H9 (cell line): ENCODE data around the gene PLEK2. TPM values are rescaled to one million over a fixed set of nuclear protein-coding genes. Genes with fewer than 3 reads are reported as not detected.
A peak's percentile ranks its signal among the peaks of the same experiment; 100 is the strongest.

Experiments
- DNase-seq: peaks from one replicate; pipeline ENCODE4 v3.0.0-alpha.2; 2017
- H2AFZ ChIP-seq: one replicate; pipeline ENCODE4 v1.6.1; 2013; ENCODE audit warnings: mild to moderate bottlenecking, low read length, control low read depth, moderate library complexity
- H2AK5ac ChIP-seq: 2 replicates; pipeline ENCODE4 v1.6.1; 2013; ENCODE audit warnings: low read length, control low read depth, mixed read lengths; ENCODE audit not compliant: insufficient read length
- H2BK120ac ChIP-seq: one replicate; pipeline ENCODE4 v1.6.1; 2013; ENCODE audit warnings: low read depth, mild to moderate bottlenecking, low read length, control low read depth, inconsistent platforms; ENCODE audit not compliant: poor library complexity, severe bottlenecking
- H2BK12ac ChIP-seq: 2 replicates; pipeline ENCODE4 v1.6.1; 2013; ENCODE audit warnings: low read length, control low read depth, mixed read lengths, low read depth; ENCODE audit not compliant: insufficient read length
- H2BK15ac ChIP-seq: 2 replicates; pipeline ENCODE4 v1.6.1; 2013; ENCODE audit warnings: low read depth, low read length, control low read depth
- H2BK20ac ChIP-seq: one replicate; pipeline ENCODE4 v1.6.1; 2013; ENCODE audit warnings: low read depth, mild to moderate bottlenecking, low read length, control low read depth, inconsistent platforms; ENCODE audit not compliant: poor library complexity, severe bottlenecking
- H2BK5ac ChIP-seq: 2 replicates; pipeline ENCODE4 v1.6.1; 2013; ENCODE audit warnings: low read length, control low read depth, mixed read lengths; ENCODE audit not compliant: insufficient read length
- H3K14ac ChIP-seq: 2 replicates; pipeline ENCODE4 v1.6.1; 2013; ENCODE audit warnings: low read length, control low read depth; ENCODE audit not compliant: insufficient read depth
- H3K18ac ChIP-seq: 2 replicates; pipeline ENCODE4 v1.6.1; 2013; ENCODE audit warnings: low read depth, mild to moderate bottlenecking, mixed read lengths, low read length, control low read depth; ENCODE audit not compliant: insufficient read length
- H3K23ac ChIP-seq: 2 replicates; pipeline ENCODE4 v1.6.1; 2013; ENCODE audit warnings: low read length, control low read depth, mixed read lengths, low read depth; ENCODE audit not compliant: insufficient read length
- H3K23me2 ChIP-seq: 2 replicates; pipeline ENCODE4 v1.6.1; 2013; ENCODE audit warnings: low read depth, mild to moderate bottlenecking, mixed read lengths, low read length, control low read depth; ENCODE audit not compliant: insufficient read length, poor library complexity, severe bottlenecking
- H3K27ac ChIP-seq: 2 replicates; pipeline ENCODE4 v1.5.1; 2013; ENCODE audit warnings: low read length, control low read depth, mixed read lengths, low read depth; ENCODE audit not compliant: insufficient read length
- H3K27me3 ChIP-seq: 2 replicates; pipeline ENCODE4 v1.6.1; 2013; ENCODE audit warnings: low read length, control low read depth, inconsistent platforms; ENCODE audit not compliant: insufficient read depth
- H3K4ac ChIP-seq: 2 replicates; pipeline ENCODE4 v1.6.1; 2013; ENCODE audit warnings: low read depth, mild to moderate bottlenecking, control low read depth, inconsistent platforms, low read length, moderate library complexity
- H3K4me1 ChIP-seq: 2 replicates; pipeline ENCODE4 v1.6.1; 2013; ENCODE audit warnings: low read length, control low read depth, inconsistent platforms; ENCODE audit not compliant: insufficient read depth
- H3K4me2 ChIP-seq: 2 replicates; pipeline ENCODE4 v1.6.1; 2013; ENCODE audit warnings: low read length, control low read depth, mixed read lengths; ENCODE audit not compliant: insufficient read length, insufficient read depth
- H3K56ac ChIP-seq: 2 replicates; pipeline ENCODE4 v1.6.1; 2013; ENCODE audit warnings: low read depth, mild to moderate bottlenecking, mixed read lengths, low read length, control low read depth; ENCODE audit not compliant: insufficient read length
- H3K79me1 ChIP-seq: 2 replicates; pipeline ENCODE4 v1.6.1; 2013; ENCODE audit warnings: low read depth, mild to moderate bottlenecking, moderate library complexity, low read length, control low read depth, inconsistent platforms; ENCODE audit not compliant: insufficient read depth, poor library complexity, severe bottlenecking
- H3K79me2 ChIP-seq: 2 replicates; pipeline ENCODE4 v1.6.1; 2013; ENCODE audit warnings: low read length, control low read depth, inconsistent platforms; ENCODE audit not compliant: insufficient read depth
- H3K9ac ChIP-seq: 2 replicates; pipeline ENCODE4 v1.6.1; 2013; ENCODE audit warnings: low read length, control low read depth, mixed read lengths; ENCODE audit not compliant: insufficient read length; ENCODE audit errors: extremely low read depth
- H3K9me3 ChIP-seq: one replicate; pipeline ENCODE4 v1.6.1; 2013; ENCODE audit warnings: low read depth, low read length, inconsistent platforms; ENCODE audit not compliant: control insufficient read depth
- H3T11ph ChIP-seq: one replicate; pipeline ENCODE4 v1.6.1; 2013; ENCODE audit warnings: mild to moderate bottlenecking, low read length, control low read depth, inconsistent platforms
- H4K20me1 ChIP-seq: one replicate; pipeline ENCODE4 v1.6.1; 2013; ENCODE audit not compliant: control insufficient read depth, insufficient read length, insufficient read depth
- H4K5ac ChIP-seq: 2 replicates; pipeline ENCODE4 v1.6.1; 2013; ENCODE audit warnings: low read depth, mild to moderate bottlenecking, mixed read lengths, low read length, control low read depth; ENCODE audit not compliant: insufficient read length
- H4K8ac ChIP-seq: replicated peaks from 2 replicates; pipeline ENCODE4 v1.6.1; 2013; ENCODE audit warnings: low read length, control low read depth, mixed read lengths, low read depth; ENCODE audit not compliant: insufficient read length
- H4K91ac ChIP-seq: 2 replicates; pipeline ENCODE4 v1.6.1; 2013; ENCODE audit warnings: low read depth, mild to moderate bottlenecking, moderate library complexity, mixed read lengths, low read length, control low read depth; ENCODE audit not compliant: insufficient read length
- H3K27ac Mint-ChIP-seq, 3 experiments: 2 replicates in 2 of 3; 3 replicates in 1 of 3; pipeline ENCODE4 v1.8.0; 2020 to 2021; ENCODE audit warnings: mixed read lengths in 3 of 3, mild to moderate bottlenecking in 1 of 3, moderate library complexity in 1 of 3
- H3K27me3 Mint-ChIP-seq: 2 replicates; pipeline ENCODE4 v1.8.0; 2021; ENCODE audit warnings: low read depth, mild to moderate bottlenecking, moderate library complexity, mixed read lengths
- H3K36me3 Mint-ChIP-seq, 3 experiments: 2 replicates in 2 of 3; 3 replicates in 1 of 3; pipeline ENCODE4 v1.8.0; 2020 to 2021; ENCODE audit warnings: low read depth in 3 of 3, mixed read lengths in 3 of 3; ENCODE audit not compliant: insufficient read depth in 1 of 3
- H3K4me1 Mint-ChIP-seq, 2 experiments: 2 replicates each; pipeline ENCODE4 v1.8.0; 2020; ENCODE audit warnings: mixed read lengths in 2 of 2
- H3K4me3 Mint-ChIP-seq, 2 experiments: 2 replicates in 1 of 2; 3 replicates in 1 of 2; pipeline ENCODE4 v1.8.0; 2020 to 2021; ENCODE audit warnings: mild to moderate bottlenecking in 2 of 2, mixed read lengths in 2 of 2, moderate library complexity in 1 of 2
- H3K9me3 Mint-ChIP-seq, 2 experiments: 2 replicates in 1 of 2; 3 replicates in 1 of 2; pipeline ENCODE4 v1.8.0; 2020; ENCODE audit warnings: mild to moderate bottlenecking in 2 of 2, mixed read lengths in 2 of 2, moderate library complexity in 1 of 2
- WGBS: extraction: QIAGEN DNeasy Blood & Tissue Kit; methylation state at CpG from one replicate; pipeline ENCODE4 v1.1.7; 2013; ENCODE audit warnings: missing lambda C conversion rate, low lambda C conversion rate, mixed read lengths; ENCODE audit not compliant: insufficient read length; ENCODE audit errors: extremely low coverage; 5-methylcytosine and 5-hydroxymethylcytosine counted together
- total RNA-seq: library from RNA; stranded (reverse); gene quantifications from 2 replicates; pipeline ENCODE4 v1.2.1, GENCODE V29; 2021
- TF ChIP-seq, protein P1 (sequence below): fragments of 200-600 bp; sonication (generic); conservative IDR thresholded peaks from 3 replicates; pipeline ENCODE4 v1.8.0; 2021; ENCODE audit warnings: antibody characterized with exemption, mild to moderate bottlenecking

Gene PLEK2
- total RNA-seq, 1 experiment from 2014 or later: not detected

DNA sequence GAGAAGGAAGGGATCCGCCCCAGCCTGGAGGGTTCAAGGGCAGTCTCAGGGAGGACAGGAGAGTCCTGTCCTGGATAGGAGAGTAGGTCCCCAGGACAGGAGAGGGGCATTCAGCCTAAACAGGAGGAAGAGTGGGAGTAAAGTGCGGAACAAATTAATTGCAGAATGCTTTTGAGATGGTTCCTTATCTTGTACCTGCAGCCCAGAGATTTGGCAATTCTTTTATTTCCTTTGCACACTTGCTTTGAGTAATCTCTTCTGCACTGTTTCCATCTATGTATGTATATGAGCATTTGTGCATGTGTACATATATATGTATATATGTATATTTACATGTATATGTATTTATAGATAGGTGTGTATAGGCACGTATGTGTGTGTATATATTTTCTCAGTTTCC, 22.7 kb downstream of the PLEK2 start:
- no peak overlapping the region for H3K14ac ChIP-seq
- no peak overlapping the region for H3K56ac ChIP-seq
- no CpG with 5 or more reads among the region's 3 CpGs for WGBS
- DNase-seq: no peak
- TF ChIP-seq, protein P1, sequence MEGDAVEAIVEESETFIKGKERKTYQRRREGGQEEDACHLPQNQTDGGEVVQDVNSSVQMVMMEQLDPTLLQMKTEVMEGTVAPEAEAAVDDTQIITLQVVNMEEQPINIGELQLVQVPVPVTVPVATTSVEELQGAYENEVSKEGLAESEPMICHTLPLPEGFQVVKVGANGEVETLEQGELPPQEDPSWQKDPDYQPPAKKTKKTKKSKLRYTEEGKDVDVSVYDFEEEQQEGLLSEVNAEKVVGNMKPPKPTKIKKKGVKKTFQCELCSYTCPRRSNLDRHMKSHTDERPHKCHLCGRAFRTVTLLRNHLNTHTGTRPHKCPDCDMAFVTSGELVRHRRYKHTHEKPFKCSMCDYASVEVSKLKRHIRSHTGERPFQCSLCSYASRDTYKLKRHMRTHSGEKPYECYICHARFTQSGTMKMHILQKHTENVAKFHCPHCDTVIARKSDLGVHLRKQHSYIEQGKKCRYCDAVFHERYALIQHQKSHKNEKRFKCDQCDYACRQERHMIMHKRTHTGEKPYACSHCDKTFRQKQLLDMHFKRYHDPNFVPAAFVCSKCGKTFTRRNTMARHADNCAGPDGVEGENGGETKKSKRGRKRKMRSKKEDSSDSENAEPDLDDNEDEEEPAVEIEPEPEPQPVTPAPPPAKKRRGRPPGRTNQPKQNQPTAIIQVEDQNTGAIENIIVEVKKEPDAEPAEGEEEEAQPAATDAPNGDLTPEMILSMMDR: no peak
- H3K79me2 ChIP-seq: no peaks in the 10 kb centered on the region
- no peak overlapping the region for H3K4me3 Mint-ChIP-seq
- H3K27ac ChIP-seq: no peak overlapping the region
- no peak overlapping the region for H3K4me2 ChIP-seq
- H3K36me3 Mint-ChIP-seq: peaks cover 0 to 16% (median 14%) of the 10 kb centered on the region in 3 experiments; a peak in 5 of 7 replicates
- no peaks in the 10 kb centered on the region for H3K79me1 ChIP-seq
- no peak overlapping the region for H3K9ac ChIP-seq
- no peaks in the 10 kb centered on the region for H3K9me3 ChIP-seq
- no peak overlapping the region for H3K23ac ChIP-seq
- H3K9me3 Mint-ChIP-seq: no peaks in the 10 kb centered on the region
- H3K18ac ChIP-seq: no peak overlapping the region
- H4K20me1 ChIP-seq: no peaks in the 10 kb centered on the region
- H2AFZ ChIP-seq: no peak overlapping the region
- H3K27ac Mint-ChIP-seq: 0 out of 7 replicates have a peak overlapping the region, but pooled peaks of 1 of the 3 experiments have one; percentile 13
- H2BK120ac ChIP-seq: no peak overlapping the region
- H2AK5ac ChIP-seq: no peak overlapping the region
- H2BK20ac ChIP-seq: no peak overlapping the region
- H4K8ac ChIP-seq: no peak overlapping the region
- H3K23me2 ChIP-seq: no peaks in the 10 kb centered on the region
- no peaks in the 10 kb centered on the region for H3K4me1 ChIP-seq
- no peaks in the 10 kb centered on the region for H3K4me1 Mint-ChIP-seq
- no peak overlapping the region for H4K5ac ChIP-seq
- H2BK5ac ChIP-seq: no peak overlapping the region
- no peak overlapping the region for H3T11ph ChIP-seq
- no peak overlapping the region for H4K91ac ChIP-seq
- no peaks in the 10 kb centered on the region; the same call in 1 of the 2 replicates for H3K27me3 Mint-ChIP-seq
- H3K27me3 ChIP-seq: no peaks in the 10 kb centered on the region
- H3K4ac ChIP-seq: no peak overlapping the region
- no peak overlapping the region for H2BK15ac ChIP-seq
- no peak overlapping the region for H2BK12ac ChIP-seq
